Bone marrow (tissue), 2 donors: ENCODE results near the gene LRRC58.
"Not testable (repeated sequence)": the region's sequence is repeated elsewhere in the genome, so short reads cannot be mapped to it uniquely, and the experiment has no call there.

Source experiments
- DNase-seq, 2 donors: peaks; one replicate each; lab custom pipeline; 2025; lab: John Stamatoyannopoulos, UW

LRRC58 gene

DNA sequence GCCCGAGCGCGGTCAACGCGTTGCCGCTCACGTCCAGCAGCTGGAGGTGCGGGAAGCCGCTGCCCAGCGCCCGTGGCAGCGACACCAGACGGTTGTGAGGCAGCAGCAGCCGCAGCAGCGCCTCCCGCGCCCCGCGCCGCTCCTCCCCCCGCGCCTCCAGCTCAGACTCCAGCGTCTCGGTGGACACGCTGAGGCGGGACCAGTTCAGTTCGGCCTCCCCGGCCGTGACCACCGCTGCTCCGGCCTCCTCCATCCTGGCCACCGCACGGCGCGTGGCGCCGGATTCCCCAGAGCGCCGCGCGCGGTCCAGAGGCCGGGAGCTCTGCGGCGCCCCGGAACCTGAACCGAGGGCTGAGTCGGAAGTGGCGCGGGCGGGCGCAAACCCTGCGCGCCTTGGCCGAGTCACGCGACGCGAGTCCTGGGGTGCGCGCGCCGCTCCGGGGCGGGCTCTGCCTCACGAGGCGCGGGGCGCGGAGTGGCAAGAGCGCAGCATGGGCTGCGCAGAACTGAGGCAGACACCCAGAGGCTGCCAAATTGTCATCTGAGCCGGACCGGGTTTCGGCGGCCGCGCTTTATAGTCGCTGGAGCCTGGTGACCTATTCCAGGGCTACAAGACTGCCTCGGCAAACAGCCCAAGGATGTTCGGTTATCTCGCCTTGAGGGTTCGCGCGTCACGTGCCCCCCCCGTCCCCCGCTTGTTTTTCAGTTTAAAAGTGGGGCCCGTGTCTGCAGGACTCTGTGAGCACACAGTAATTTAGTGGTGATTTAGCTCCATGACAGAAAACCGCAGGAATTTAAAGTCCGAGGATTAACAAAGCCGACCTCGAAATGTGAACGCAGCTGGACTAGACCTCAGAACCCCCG lies at the start of gene LRRC58:
Gene LRRC58 (minus strand): TSS at position 364 of the 864 bp plus-strand sequence. CDS start 111 bp downstream, at position 253.
- DNase-seq: peak; percentile 45 to 87

DNA sequence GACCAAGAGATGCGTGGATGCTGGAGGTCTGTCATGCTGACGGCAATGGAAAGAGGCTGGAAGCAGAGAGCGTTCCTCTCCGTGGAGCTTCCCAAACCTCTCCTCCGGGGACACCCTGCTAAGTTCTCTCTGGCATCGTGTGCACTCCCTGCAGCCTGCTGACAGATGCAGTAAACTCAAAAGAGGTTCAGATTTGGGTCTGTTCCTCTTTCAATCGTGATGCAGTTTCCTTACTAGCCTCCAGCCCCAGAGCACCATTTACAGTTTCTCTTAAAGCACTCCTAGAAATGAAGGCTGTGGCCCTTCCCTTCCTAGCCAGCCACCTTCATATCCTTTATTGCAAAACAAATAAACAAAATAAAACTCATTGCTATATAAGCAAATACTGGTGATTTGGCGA lies 47.3 kb upstream of the LRRC58 start:
- no peak for DNase-seq

DNA sequence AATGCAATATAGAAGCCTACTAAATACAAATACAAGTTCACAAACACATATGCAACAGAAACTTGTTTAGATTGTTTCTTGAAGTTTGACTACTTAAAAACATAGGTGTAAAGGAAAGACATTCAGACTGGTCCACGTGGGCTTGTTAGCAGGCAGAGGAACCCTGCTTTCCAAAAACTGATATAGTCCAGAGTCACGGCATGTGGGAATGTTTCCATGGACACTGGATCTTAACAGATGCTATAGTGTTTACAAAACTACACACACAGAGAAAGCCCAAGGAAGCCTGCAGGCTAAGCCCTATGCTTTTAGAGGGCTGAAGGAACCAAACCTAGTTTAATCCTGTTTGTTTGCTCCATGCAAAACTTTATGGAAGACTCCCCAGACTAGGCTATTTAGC lies 45.2 kb upstream of the LRRC58 start:
- no peak for DNase-seq

DNA sequence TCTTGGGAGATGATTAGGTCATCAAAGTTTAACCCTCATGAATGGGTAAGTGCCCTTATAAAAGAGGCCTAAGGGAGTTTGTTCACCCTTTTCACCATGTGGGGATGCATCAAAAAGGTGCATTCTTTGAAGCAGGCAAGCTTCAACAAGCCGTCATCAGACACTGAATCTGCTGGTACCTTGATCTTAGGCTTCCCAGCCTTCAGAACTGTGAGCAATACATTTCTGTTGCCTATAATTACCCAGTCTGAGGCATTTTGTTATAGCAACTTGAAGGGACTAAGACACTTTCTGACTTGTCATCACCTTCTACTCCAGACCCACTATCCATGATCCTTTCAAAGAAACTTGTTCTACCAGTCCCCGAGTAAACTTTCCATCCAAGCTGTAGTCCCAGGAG lies 44.6 kb upstream of the LRRC58 start:
- DNase-seq: no peak

DNA sequence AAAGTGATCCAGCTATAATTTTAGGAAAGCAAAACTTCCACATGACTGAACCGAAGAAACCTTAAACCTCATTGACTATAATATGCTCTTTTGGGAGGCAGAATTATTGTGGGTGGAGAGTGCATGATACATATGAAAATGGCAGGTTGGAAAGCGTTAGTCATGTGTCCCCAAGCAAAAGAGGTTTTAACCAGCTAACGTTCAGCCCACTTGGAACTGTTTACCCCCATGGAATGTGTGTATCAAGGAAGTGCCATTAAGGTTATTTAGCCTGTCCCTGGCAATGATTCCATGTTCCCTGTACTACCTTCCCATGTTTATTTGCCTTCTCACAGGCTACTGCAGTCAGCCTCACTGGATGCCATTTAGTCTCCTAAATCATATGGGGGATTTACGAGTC lies 44.1 kb upstream of the LRRC58 start:
- DNase-seq: no peak

DNA sequence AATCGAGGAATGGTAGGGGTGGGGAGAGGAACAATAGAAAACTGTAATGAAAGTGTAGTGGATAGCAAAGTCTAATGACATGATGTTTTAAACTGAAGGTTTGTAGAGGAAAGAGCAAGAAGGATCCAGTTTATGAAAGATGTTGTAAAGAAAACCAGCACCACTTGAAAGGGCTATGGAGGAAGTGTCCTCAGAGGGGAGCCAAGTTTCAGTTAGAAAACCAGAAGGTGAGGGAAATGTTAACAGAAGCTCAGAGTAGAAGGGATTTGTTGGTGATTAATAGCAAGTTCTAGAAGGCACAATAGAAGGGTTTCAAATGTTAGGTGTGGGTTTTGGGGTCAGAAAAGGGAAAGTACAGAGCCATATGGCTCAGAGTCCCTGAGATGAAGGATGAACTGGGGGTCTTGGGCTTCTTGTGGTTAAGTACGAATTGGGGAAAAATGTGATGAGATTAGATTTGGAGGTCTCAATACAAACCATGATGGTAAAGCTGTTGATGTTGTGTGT lies 33.8 kb upstream of the LRRC58 start:
- DNase-seq: no peak

DNA sequence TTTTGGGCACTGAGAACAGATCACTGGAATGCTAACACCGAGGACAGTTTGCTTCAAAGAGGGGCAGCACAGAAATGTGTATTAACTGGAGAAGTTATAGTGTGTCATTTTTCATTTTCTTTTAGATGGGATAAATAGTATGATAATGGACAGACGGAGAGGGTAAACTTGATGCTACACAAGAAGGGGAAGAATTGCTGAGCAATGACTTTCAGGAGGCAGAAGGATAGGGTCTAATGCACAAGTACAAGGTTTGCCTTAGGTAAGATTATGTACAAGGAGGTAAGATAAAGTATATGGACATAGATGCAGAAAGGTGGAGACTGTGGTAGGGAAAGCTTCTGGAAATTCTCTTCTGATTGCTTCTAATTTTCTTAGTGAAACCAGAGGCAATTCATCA lies 32.3 kb upstream of the LRRC58 start:
- DNase-seq: no peak

DNA sequence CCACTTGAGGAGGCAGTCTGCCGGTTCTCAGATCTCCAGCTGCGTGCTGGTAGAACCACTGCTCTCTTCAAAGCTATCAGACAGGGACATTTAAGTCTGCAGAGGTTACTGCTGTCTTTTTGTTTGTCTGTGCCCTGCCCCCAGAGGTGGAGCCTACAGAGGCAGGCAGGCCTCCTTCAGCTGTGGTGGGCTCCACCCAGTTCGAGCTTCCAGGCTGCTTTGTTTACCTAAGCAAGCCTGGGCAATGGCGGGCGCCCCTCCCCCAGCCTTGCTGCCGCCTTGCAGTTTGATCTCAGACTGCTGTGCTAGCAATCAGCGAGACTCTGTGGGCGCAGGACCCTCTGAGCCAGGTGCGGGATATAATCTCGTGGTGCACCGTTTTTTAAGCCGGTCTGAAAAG lies 28.8 kb upstream of the LRRC58 start:
- not testable (repeated sequence) for DNase-seq

DNA sequence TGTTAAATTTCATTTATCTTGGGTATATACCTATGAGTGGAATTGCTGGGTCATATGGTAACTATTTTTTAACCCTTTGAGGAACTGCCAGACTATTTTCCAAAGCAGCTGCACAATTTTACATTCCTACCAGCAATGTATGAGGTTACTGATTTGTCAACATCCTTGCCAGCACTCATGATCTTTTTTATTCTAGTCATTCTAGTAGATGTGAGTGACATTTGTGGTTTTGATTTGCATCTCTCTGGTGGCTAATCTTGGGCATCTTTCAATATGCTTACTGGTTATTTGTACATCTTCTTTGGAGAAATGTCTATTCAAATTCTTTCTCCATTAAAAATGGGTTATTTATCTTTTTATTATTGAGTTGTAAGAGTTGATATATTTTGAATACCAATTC lies 21.3 kb upstream of the LRRC58 start:
- DNase-seq: no peak

DNA sequence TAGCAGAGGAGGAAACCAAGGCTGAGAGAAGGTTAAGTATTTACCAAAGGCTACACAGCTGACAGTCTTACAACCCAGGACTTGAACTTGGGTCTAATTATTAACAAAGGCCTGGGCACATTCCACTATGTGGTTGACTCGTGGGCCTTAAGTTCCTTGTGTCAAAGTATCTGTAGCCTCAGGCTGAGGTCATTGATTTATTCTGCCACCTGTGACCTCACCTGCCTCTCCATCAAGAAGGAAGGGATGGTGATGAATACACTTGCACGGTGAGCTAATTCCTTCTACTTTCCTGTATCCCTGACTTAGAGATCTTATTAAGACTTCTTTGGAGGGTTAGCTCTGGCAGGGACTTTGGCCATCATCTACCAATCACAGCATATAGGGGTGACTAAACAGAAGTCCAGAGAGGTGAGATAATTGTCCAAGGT lies 19.9 kb upstream of the LRRC58 start:
- DNase-seq: no peak

DNA sequence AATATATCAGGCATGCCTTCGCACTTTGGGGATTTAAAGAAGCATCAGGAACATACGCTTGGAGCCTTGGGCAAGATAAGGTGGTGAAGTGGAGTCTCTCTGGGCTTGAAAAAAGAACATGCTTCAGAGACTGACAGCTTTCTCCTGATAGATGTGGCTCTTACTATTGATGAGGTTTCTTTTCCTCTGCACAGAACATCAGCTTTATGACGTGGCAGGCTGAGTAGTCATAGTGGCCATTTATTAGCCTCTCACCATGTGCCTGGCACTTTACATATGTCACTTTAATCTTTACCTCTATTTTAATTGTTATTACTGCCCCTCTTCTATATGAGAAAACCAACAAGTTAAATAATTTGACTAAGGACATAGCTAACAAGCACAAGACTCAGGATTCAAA lies 19.0 kb upstream of the LRRC58 start:
- DNase-seq: no peak

DNA sequence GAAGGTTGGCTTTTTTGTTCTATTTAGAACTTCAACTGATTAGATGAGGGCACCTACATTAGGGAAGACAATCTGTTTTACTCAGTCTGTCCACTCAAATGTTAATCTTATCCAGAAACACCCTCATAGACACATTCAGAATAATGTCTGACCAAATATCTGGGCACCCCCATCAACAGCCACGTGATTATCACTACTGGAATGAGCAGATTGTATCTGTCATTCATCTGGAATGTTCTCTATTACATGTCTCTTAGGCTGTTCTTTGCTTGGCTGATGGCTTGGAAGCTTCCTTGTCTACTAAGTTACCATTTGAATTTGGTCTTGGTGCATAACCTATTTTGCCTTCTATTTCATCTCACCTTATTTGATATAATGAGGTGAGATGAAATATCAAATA lies 15.7 kb upstream of the LRRC58 start:
- no peak for DNase-seq

DNA sequence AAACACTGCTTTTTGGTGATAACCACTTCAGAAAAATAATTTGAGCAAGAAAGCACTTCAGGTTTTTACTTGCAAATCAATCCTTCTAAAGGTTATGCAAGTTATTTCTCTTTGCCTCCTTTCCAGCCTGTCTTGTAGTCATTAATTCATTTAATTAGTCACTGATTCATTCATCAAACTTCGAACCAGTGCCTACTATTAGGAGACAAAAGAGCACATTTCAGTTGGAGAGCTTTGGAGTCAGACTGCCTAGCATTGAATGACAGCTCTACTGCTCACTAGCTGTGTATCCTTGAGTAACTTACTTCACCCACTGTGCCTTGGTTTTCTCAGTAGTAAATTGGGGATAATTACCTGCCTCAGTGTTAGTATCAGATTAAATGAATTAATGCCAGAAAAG lies 14.9 kb upstream of the LRRC58 start:
- no peak for DNase-seq

DNA sequence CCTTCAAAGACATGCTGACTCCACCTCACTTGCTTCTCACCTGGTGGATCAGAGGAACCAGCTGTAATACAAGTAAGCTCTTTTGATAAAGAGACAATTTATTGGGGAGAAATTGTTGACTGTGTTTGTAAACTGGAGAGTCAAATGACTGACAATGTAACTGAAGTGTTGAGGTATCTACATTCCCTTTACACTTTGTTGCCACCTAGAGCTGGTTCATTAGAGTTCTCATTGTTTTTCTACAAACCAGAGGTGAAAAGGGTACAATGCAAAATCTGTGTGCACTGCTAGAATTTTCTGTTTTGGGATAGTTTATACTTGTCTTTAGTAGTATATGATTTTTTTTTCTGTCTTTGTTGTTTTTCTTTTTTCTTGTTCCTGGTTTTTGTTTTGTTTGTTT lies 8.7 kb upstream of the LRRC58 start:
- DNase-seq: no peak

DNA sequence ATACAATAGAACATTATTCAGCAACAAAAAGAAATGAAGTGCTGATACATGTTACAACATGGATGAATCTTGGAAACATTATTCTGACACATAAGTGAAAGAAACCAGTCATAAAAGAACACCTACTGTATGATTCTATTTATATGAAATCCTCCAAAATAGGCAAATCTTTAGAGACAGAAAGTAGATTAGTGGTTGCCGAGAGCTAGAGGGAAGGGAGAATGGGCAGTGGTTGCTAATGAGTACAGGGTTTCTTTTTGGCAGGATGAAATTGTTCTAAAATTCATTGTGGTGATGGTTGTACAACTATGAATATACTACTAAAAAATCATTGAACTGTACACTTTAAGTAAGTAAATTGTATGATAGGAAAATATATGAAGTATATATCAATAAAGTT lies 6.3 kb upstream of the LRRC58 start:
- DNase-seq: no peak

DNA sequence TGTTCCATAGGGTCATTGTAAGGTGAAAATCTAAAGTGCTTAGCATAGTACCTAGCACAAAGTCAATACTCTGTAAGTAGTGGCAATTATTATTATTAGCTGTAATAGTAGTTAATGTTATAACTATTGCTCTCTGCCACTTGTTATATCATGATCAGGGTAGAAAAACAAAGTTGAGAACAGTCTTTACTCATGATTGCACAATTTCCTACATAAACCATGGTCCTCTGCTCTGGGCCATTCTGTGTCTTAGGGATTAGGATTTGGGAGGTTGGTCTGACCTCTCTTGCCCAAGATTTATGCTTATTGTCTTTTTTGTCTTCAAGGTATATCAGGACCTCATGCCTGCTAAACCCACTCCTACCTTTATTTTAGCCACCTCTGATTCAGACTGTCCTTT lies 4.3 kb upstream of the LRRC58 start:
- DNase-seq: no peak

DNA sequence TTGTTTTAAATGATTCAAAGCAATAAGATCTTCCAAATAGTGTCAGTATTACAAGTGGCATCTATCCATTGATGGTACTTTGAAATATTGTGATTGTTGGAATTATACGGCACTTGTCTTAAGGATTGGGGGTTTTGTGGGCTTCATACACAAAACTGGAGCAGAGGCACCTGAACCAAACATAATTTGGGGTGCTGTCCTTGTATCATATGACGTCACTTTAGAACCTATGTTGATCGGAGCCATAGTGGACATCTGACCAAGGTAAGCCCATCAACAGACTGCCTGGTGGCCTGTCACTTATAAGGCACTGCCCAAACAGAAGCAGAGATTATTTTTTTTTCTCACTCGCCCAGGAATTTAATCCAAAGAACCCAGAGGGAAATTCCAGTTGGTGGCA lies 2.9 kb upstream of the LRRC58 start:
- DNase-seq: no peak

DNA sequence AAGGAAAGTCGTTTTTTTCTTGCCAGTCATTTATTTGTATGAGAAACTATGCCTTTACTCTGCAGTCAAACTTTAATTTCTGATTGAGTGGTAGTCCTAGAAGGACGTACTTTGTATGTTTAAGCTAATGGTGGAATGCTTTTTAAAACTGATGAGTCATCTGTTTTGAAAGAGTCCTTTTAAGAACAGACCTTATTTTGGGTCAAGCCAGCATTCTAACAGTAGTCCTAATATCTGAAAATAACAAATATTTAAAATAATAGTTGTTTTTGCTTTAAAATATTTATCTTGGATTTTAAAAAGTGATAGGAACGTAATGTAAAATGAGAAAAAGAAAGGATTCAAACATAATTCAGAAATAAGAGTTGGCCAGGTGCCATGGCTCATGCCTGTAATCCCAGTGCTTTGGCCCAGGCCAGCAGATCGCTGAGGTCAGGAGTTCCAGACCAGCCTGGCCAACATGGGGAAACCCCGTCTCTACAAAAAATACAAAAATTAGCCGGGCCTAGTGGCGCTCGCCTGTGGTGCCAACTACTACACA lies 1.3 kb upstream of the LRRC58 start:
- DNase-seq: no peak

DNA sequence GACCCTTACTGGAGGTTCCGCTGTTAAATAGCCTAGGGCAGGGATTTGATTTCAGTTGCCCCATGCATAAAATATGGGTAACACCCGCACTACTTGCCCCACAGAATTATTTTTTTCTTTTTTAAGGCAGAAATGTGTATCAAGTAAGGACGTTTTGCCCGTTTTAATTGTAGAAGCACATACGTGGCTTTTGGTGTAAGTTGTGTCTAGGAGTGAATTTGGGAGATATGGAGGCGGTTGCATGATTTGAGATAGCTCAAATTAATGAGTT lies 636 bp upstream of the LRRC58 start:
- DNase-seq: no peak

DNA sequence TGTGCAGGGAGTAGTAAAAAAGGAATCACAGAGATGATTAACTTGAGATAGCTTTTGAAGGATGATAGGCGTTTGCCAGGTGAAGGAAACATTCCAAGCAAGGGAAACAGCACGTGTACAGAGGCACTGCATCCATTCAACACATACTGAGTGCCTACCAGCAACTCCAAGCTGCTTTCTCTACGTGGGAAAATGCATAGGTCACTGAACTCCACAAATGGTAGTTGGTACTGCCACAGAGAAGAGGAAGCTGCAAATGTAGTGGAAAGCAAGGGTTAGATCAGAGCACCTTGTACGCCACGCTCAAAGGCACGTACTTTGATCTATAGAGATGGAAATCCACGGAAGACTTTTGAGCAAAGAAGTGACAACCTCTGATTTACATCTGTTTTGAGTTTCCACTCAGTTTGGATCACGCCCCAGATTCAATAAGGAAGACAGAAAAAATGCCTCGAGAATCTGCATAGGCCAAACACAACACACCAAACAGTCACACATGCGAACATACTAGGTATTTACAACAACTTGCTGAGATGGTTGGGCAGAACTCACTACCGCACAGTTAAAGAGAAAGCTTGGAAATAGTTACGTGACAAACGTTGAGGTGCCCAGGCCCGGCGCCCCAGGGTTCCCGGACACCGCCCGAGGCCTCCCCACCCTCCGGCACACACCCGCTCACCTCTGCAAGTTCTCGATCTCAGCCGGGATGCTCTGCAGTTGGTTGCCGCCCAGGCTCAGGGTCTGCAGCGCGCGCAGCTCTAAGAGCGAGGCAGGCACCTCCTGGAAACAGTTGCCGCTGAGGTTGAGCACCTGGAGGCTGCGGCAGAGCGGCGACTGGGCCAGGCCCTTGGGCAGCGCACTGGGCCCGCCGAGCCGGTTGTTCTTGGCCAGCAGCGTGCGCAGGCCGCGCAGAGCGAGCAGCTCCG lies 826 bp downstream of the LRRC58 start:
- DNase-seq: peak in 1 of 2 donors; percentile 4

DNA sequence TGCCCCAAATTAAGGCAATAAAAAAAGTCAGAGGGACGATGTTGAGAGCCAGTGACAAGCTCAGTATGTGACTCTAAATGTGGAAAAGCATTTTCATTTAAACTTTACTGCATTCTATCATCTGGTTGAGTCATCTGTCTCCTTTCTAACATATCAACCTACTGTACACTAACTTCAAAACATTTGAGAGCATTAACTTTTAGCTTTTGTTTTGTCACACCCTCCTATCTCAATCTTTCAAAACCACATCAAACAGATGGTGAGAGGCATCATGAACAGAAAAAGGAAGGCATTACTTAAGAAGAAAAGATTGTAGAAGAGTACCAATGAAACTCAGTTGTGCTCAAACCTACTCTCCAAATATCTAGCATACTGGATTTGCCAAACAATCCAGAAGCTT lies 4.8 kb downstream of the LRRC58 start:
- DNase-seq: no peak

DNA sequence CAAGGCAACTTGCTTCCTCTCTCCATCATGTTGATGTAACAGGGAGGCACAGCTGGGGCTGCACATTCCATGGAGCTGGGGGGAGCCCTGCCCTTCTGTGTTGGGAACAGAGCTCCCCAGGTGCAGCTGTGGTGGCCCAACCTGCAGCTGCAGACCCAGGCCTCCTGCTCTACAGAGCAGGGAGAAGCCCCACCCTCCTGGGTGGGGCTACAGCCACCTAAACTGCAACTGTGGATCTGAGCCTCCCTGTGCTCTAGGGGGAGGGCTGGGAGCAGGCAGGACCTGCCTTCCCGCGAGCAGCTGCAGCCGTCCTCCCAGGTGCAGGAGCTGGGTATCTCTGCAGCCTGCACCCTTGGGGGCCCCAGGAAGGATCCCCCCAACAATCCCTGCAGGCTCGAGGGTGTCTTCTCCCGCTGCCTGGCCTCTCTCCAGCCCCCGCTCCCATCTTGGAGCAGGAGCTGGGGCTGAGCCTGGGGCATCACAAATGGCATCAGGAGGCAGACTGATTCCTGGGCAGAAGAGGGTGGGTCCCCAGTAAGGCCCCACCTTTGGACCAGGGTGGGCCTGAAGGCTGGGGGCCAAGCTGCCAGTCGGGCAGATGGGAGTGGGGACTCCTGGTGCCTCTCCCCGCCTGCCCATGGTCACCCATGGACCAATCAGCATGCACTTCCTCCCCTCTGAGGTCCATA lies 7.4 kb downstream of the LRRC58 start:
- DNase-seq: no peak
